GM12878 (cell line): ENCODE data around the gene EAF1. TPM values are rescaled to one million over a fixed set of nuclear protein-coding genes. Genes with fewer than 3 reads are reported as not detected.

Source experiments
- ATAC-seq: fragments of 200-7000 bp; cut with Tn5 transposase; 3 replicates; pipeline ENCODE4 v1.9.1; 2020; ENCODE audit warnings: mild to moderate bottlenecking, moderate library complexity
- BruUV-seq: library from RNA; stranded (reverse); fragments of 400-500 nt; replicated peaks from 2 replicates; lab custom pipeline; 2021; lab: Mats Ljungman, UMichigan
- CTCF ChIA-PET: fragments of 300-600 bp; sonication (Branson Sonifier 250); formaldehyde crosslinking; extraction: SDS; loops from one replicate; lab custom pipeline; 2021; ENCODE audit warnings: inconsistent platforms; lab: Yijun Ruan, JAX
- POLR2A ChIA-PET: fragments of 350-600 bp; formaldehyde crosslinking; extraction: SDS; loops from one replicate; lab custom pipeline; 2021; ENCODE audit warnings: inconsistent platforms; lab: Charles Lee
- RAD21 ChIA-PET: fragments of 300-600 bp; sonication (Branson Sonifier 250); formaldehyde crosslinking; loops from one replicate; lab custom pipeline; 2023; ENCODE audit warnings: antibody characterized with exemption; ENCODE audit not compliant: unreplicated experiment; lab: Charles Lee
- SMC1A ChIA-PET: fragments of 300-600 bp; sonication (Branson Sonifier 250); formaldehyde crosslinking; loops from one replicate; lab custom pipeline; 2023; ENCODE audit not compliant: unreplicated experiment, uncharacterized antibody; lab: Charles Lee
- DNase-seq: peaks from one replicate; pipeline ENCODE4 v3.0.0-alpha.2; 2011; ENCODE audit warnings: low read depth, low spot score
- FAIRE-seq: peaks from 3 replicates; lab custom pipeline; 2011; peaks lifted over from hg19 to GRCh38; lab: Jason Lieb, UNC
- H2AFZ ChIP-seq: 2 replicates; pipeline ENCODE4 v1.6.0; 2011; ENCODE audit warnings: low read depth, low read length, control low read depth; ENCODE audit not compliant: control insufficient read depth
- H3K27ac ChIP-seq: 2 replicates; pipeline ENCODE4 v1.5.1; 2011; ENCODE audit warnings: control low read depth; ENCODE audit not compliant: control insufficient read depth, insufficient read depth
- H3K27me3 ChIP-seq, 2 experiments: replicated peaks in 1 of 2; 2 replicates each; pipeline versions ENCODE4 v1.6.0 to v1.6.1; 2011; ENCODE audit warnings: low read length in 1 of 2; ENCODE audit not compliant: control insufficient read depth in 2 of 2, insufficient read depth in 2 of 2
- H3K36me3 ChIP-seq, 2 experiments: 2 replicates each; pipeline ENCODE4 v1.5.1; 2011; ENCODE audit warnings: low read length in 1 of 2; ENCODE audit not compliant: control insufficient read depth in 2 of 2, insufficient read depth in 2 of 2
- H3K4me1 ChIP-seq: 2 replicates; pipeline ENCODE4 v1.6.1; 2011; ENCODE audit warnings: mild to moderate bottlenecking, low read length, moderate library complexity, mixed read lengths; ENCODE audit not compliant: control insufficient read depth, insufficient read depth
- H3K4me2 ChIP-seq: 2 replicates; pipeline ENCODE4 v1.6.0; 2011; ENCODE audit warnings: control low read depth; ENCODE audit not compliant: control insufficient read depth, insufficient read depth
- H3K4me3 ChIP-seq: fragments of 200-600 bp; sonication (generic); 2 replicates; pipeline ENCODE4 v1.5.1; 2016
- H3K79me2 ChIP-seq: 2 replicates; pipeline ENCODE4 v1.6.0; 2011; ENCODE audit warnings: low read length; ENCODE audit not compliant: control insufficient read depth, insufficient read depth
- H3K9ac ChIP-seq: 2 replicates; pipeline ENCODE4 v1.8.0; 2011; ENCODE audit warnings: low read length, control low read depth, mixed read lengths; ENCODE audit not compliant: control insufficient read depth, insufficient read depth
- H3K9me3 ChIP-seq: replicated peaks from 3 replicates; pipeline ENCODE4 v1.5.1; 2011; ENCODE audit warnings: mild to moderate bottlenecking, low read length; ENCODE audit not compliant: control insufficient read depth, insufficient read depth
- H4K20me1 ChIP-seq: 2 replicates; pipeline ENCODE4 v1.6.0; 2011; ENCODE audit not compliant: control insufficient read depth, insufficient read depth
- BCL3 ChIP-seq: IDR thresholded peaks from 2 replicates; pipeline ENCODE4 v1.6.1; 2011; ENCODE audit warnings: borderline replicate concordance, low read depth, mild to moderate bottlenecking, moderate library complexity, low read length; ENCODE audit not compliant: insufficient read depth, poor library complexity, severe bottlenecking
- CREB1 ChIP-seq: IDR thresholded peaks from 2 replicates; pipeline ENCODE4 v1.6.1; 2012; ENCODE audit warnings: low read depth, mild to moderate bottlenecking, inconsistent platforms
- CUX1 ChIP-seq: IDR thresholded peaks from 2 replicates; pipeline ENCODE4 v1.6.1; 2012; ENCODE audit warnings: improper control_type of control experiment, low read depth, low read length; ENCODE audit not compliant: insufficient replicate concordance
- EP300 ChIP-seq, 2 experiments: fragments of 150-350 bp in 1 of 2; IDR thresholded peaks; 2 replicates each; pipeline ENCODE4 v1.6.1; 2011 to 2012; ENCODE audit warnings: low read depth in 2 of 2, low read length in 2 of 2, borderline replicate concordance in 1 of 2, improper control_type of control experiment in 1 of 2, inconsistent platforms in 1 of 2; ENCODE audit not compliant: control insufficient read depth in 1 of 2
- JUND ChIP-seq: IDR thresholded peaks from 2 replicates; pipeline ENCODE4 v1.6.1; 2012; ENCODE audit warnings: low read depth, mild to moderate bottlenecking, low read length, improper control_type of control experiment, moderate library complexity
- MTA2 ChIP-seq: fragments of 450-650 bp; IDR thresholded peaks from 2 replicates; pipeline ENCODE4 v1.6.1; 2016; ENCODE audit warnings: low read depth, mild to moderate bottlenecking, moderate library complexity
- MXI1 ChIP-seq: fragments of 150-350 bp; IDR thresholded peaks from 2 replicates; pipeline ENCODE4 v1.6.1; 2011; ENCODE audit warnings: low read depth, mild to moderate bottlenecking, inconsistent platforms, low read length, improper control_type of control experiment
- MYB ChIP-seq: fragments of 150-350 bp; IDR thresholded peaks from 2 replicates; pipeline ENCODE4 v1.6.1; 2014; ENCODE audit warnings: mild to moderate bottlenecking, low read depth, low read length, borderline replicate concordance
- RBBP5 ChIP-seq: fragments of 200-600 bp; sonication (generic); conservative IDR thresholded peaks from 2 replicates; pipeline ENCODE4 v1.6.1; 2016
- RELB ChIP-seq: fragments of 450-650 bp; IDR thresholded peaks from 2 replicates; pipeline ENCODE4 v1.6.1; 2017; ENCODE audit warnings: low read depth, mild to moderate bottlenecking, moderate library complexity
- SMC3 ChIP-seq: IDR thresholded peaks from 2 replicates; pipeline ENCODE4 v1.6.1; 2011; ENCODE audit warnings: low read length, improper control_type of control experiment, borderline replicate concordance
- WGBS: methylation state at CpG from one replicate; pipeline ENCODE4 v1.1.6; 2016; ENCODE audit warnings: low lambda C conversion rate; ENCODE audit not compliant: insufficient replicate concordance, insufficient coverage; ENCODE audit errors: missing lambda C conversion rate; 5-methylcytosine and 5-hydroxymethylcytosine counted together
- in situ Hi-C: fragments of 300-500 bp; cut with MboI; formaldehyde crosslinking; loops from 9 replicates; pipeline ENCODE4 v1.14.3; 2018; ENCODE audit warnings: mixed read lengths
- intact Hi-C: fragments of 100-400 bp; cut with micrococcal nuclease; formaldehyde crosslinking; loops from one replicate; pipeline ENCODE4 v1.14.2; 2022; ENCODE audit not compliant: unreplicated experiment
- polyA plus RNA-seq, 11 experiments: library from polyadenylated mRNA; depleted of rRNA in 4 of 11; unstranded in 6 of 11; stranded (reverse) in 5 of 11; fragments of >200 nt; fragmentation: Nextera tagmentation in 4 of 11; fragmentation: Illumina TruSeq in 1 of 11; extraction: Ambion mirVana in 4 of 11; extraction: Trizol in 1 of 11; gene quantifications; 1 replicate in 1 of 11; 2 replicates in 10 of 11; pipeline versions ENCODE4 v1.2.1 to v1.2.3, GENCODE V29; 2011 to 2016; ENCODE audit warnings: inconsistent platforms in 2 of 11, missing spikeins in 2 of 11, low read depth in 1 of 11
- total RNA-seq, 4 experiments: library from RNA; depleted of rRNA in 3 of 4; stranded (reverse); fragments of >200 nt in 3 of 4; fragmentation: Illumina TruSeq in 1 of 4; extraction: Trizol in 1 of 4; gene quantifications; 2 replicates each; pipeline versions ENCODE4 v1.2.1 to v1.2.3, GENCODE V29; 2013 to 2021

Gene EAF1
- total and polyA plus RNA-seq, 10 of the 15 experiments (the other 5 are each of a cell fraction or from before 2014, with no cell fraction given), result 6.8 to 21.6 (median 15.6) TPM

- no peak for TF ChIP-seq MXI1
- TF ChIP-seq JUND, result no peak
- TF ChIP-seq CUX1, result no peak
- no peak for TF ChIP-seq MYB
These were observed 12.1 kb downstream of the EAF1 start (continued) for GRCh38 chr3:15439476-15439875.

- no peak overlapping the region for H3K9ac ChIP-seq
- FAIRE-seq (no peak), ATAC-seq (no peak), DNase-seq (no peak)
- no peaks in the 10 kb centered on the region for H3K27me3 ChIP-seq
- 53% methylated on average over 4 of the region's 4 CpGs for WGBS
- H3K4me1 ChIP-seq, result no peaks in the 10 kb centered on the region
- no peak overlapping the region for H2AFZ ChIP-seq
- RAD21 ChIA-PET, result no interaction called here
- no peak overlapping the region for H3K4me2 ChIP-seq
- no peak overlapping the region for H3K27ac ChIP-seq
- peaks cover 7 to 27% of the 10 kb centered on the region in 2 experiments for H3K36me3 ChIP-seq
- POLR2A ChIA-PET, result interaction anchor here (1.0 kb wide), 1 partner anchor 31 kb away, joined by 4 read pairs; no protein-coding TSS in a partner anchor
- no peaks in the 10 kb centered on the region for H3K79me2 ChIP-seq
- H3K9me3 ChIP-seq, result no peaks in the 10 kb centered on the region
- SMC1A ChIA-PET, result interaction anchor here (2.0 kb wide), 1 partner anchor 10 kb away, joined by 8 read pairs; no protein-coding TSS in a partner anchor
- in situ Hi-C loops, result no loop called here
- H4K20me1 ChIP-seq, result no peaks in the 10 kb centered on the region
- no TSS peak for BruUV-seq
- H3K4me3 ChIP-seq, result no peak overlapping the region
- CTCF ChIA-PET, result interaction anchor here (0.8 to 1.2 kb wide), 2 partner anchors 11 to 136 kb away, joined by 3 to 7 read pairs; no protein-coding TSS in a partner anchor
- intact Hi-C loops, result no loop called here
- TF ChIP-seq RBBP5, result no peak
- no peak for TF ChIP-seq MTA2
- no peak for TF ChIP-seq EP300 (IDR thresholded peaks at IDR 0.05; ENCODE audit: borderline replicate concordance in 1 of 2, control insufficient read depth in 1 of 2, low read depth in 2 of 2, low read length in 2 of 2)
- TF ChIP-seq CREB1, result no peak
- TF ChIP-seq MYB, result no peak
- no peak for TF ChIP-seq BCL3
- no peak for TF ChIP-seq RELB
- TF ChIP-seq SMC3, result no peak
These were observed 13.5 kb downstream of the EAF1 start for GRCh38 chr3:15440891-15441290.
